GM20000 (cell line): ENCODE measurements around the gene SMS.

Experiments
- DNase-seq: peaks from one replicate; pipeline ENCODE4 v3.0.0; 2012; ENCODE audit warnings: low spot score
- TF ChIP-seq, protein P1 (sequence below): IDR thresholded peaks from 2 replicates; pipeline ENCODE4 v1.5.1; 2012; ENCODE audit warnings: mild to moderate bottlenecking, control low read depth; ENCODE audit errors: extremely low read depth, missing control alignments

The SMS gene

DNA sequence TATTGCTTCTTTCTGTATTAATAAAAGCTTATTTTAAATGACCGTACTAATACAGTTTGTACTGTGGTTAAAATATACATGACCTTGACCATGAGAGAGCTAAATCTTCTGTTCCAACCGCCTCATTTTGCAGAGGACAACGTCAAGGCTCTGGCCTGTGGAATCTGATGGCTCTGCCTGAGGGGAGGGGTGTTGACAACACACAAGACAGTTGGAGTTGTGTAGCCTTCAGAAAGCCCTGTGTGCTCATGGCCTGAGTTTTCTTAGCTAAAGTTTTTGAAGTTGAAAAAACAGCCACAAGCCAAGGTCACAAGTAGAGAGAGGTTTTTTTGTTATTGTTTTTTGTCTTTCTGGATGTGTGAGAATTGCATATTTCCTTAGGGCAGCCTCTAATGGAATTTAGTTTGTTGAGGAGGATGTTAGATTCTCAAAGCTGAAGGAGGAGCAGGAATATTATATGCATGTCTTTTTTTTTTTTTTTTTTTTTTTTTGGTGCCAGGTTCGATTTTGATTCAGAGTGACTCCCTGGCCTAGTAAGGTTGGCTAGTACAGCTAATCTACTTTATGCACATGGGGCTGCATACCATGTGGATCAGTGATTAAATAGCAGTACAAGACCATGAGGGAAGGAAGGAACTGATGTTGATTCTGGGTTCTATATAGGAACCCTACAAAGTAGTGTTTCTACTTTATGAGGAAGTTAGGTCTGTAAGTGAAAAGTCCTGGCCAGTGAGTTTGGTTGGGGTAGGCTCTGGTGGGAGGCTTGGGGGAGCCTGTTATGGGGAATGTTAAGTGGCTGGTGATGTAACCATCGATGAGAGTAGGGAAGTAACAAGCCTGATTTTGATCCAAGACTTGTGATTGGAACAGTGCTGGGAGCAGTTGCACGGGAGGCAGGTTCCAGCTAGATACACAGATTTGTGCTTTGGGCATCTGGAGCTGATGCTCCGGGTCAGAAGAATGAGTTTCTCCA is 20.3 kb downstream of the SMS start:
- no peak for DNase-seq
- TF ChIP-seq, protein P1, sequence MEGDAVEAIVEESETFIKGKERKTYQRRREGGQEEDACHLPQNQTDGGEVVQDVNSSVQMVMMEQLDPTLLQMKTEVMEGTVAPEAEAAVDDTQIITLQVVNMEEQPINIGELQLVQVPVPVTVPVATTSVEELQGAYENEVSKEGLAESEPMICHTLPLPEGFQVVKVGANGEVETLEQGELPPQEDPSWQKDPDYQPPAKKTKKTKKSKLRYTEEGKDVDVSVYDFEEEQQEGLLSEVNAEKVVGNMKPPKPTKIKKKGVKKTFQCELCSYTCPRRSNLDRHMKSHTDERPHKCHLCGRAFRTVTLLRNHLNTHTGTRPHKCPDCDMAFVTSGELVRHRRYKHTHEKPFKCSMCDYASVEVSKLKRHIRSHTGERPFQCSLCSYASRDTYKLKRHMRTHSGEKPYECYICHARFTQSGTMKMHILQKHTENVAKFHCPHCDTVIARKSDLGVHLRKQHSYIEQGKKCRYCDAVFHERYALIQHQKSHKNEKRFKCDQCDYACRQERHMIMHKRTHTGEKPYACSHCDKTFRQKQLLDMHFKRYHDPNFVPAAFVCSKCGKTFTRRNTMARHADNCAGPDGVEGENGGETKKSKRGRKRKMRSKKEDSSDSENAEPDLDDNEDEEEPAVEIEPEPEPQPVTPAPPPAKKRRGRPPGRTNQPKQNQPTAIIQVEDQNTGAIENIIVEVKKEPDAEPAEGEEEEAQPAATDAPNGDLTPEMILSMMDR, result no peak

DNA sequence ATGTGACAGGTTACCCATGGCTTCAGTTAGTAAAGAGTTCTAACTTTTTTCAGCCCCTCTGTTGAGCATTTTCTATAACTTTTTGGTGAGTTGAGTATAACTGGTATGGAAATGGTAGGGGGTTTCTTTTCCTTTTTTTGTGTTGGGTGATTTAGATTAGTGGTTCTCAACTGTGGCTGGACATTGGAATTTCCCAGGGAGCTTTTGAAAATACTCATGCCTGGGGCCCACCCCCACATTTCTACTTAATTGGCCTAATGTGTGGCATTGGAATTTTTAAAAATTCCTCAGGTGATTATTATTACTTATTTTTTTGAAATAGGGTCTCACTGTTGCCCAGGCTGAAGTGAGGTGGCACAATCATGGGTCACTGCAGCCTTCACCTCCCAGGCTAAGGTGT is 21.9 kb downstream of the SMS start:
- no peak for DNase-seq
- TF ChIP-seq, protein P1, result no peak

DNA sequence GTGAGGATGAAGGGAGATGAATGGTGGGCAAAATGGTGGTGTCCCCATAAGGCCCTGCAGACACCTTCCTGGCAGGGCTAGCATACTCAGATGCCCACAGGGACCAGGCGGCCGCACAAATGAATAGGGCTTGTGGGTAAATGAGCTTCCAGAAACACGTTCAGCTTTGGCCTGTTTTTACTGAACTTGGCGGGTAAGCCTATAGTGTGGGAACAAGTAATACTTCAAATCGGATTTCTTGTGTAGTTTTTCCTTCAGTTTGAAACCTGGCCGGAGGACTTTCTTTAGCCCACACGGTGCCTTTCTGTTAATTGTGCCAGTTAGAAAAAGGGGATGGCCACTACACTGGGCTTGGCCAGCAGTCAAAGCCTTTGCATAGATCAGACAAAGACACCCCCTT is 22.8 kb downstream of the SMS start:
- TF ChIP-seq, protein P1, result no peak
- DNase-seq, result no peak

DNA sequence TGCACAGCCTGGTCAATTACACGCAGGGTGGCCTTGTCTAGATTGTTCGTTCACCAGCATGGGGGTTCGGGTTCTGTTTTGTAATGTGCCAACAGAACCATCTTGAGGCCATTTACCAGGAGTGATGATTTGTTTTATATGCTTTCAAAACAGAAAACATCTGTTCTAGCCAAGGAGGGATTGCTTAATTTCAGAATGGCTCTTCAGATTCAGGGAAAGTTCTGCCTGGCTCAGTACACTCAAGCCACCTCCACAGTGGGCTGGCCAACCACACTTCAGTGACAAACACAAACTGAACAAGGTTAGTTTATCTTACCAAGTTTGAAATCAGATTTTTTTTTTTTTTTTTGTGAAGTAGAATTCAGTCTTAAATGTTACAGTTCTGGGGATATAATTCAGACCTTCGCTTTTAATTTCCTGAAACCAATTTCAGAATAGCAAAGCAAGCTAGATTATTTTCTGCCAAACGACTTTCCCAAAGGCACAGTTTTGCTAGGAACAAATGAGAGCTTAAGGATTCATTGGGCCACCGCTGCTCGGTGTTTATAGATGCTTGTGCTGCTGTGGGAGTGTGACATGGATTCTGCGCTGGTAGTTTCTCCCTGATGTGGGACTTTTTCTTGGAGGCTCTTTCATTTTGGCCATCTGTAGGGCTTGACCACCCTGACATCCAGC is 23.4 kb downstream of the SMS start:
- DNase-seq, result no peak

DNA sequence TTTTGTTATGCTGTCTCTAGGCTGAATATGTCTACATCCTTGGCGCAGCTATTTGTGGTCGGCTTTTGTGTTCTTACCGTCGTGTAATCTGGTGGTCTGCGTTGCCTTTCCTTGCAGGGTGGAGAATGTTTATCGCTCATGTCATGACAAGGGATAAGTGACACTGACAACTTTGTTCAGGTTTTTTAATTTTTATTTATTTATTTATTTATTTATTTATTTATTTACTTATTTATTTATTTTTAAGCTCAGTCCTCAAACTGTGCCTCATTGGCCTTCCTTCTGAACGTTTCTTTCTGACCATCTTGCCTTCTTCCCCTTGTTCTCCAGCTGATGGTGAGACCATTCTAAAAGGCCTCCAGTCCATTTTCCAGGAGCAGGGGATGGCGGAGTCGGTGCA is 26.4 kb downstream of the SMS start:
- no peak for DNase-seq
- TF ChIP-seq, protein P1, result no peak

More for the DNA sequence above, 23.4 kb downstream of the SMS start:
- TF ChIP-seq, protein P1, result no peak

DNA sequence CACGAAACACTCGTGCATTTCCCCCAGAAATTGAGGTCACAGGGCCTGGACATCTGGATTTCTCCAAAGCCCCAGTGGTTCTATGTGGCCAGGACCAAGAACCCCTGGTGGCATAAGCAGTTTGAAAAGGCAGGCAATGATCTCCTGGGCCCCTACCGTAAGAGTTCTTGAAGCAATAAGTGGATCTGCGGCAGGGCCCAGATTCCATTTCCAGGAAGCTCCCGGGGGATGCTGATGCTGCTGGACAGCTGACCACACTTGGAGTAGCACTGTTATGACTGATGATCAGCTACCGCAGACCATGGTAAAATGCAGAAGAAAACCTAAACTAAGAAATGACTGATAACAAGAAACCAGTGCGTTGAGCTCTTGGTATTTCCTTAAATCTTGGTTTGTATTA is 27.8 kb downstream of the SMS start:
- TF ChIP-seq, protein P1, result no peak
- DNase-seq, result no peak

DNA sequence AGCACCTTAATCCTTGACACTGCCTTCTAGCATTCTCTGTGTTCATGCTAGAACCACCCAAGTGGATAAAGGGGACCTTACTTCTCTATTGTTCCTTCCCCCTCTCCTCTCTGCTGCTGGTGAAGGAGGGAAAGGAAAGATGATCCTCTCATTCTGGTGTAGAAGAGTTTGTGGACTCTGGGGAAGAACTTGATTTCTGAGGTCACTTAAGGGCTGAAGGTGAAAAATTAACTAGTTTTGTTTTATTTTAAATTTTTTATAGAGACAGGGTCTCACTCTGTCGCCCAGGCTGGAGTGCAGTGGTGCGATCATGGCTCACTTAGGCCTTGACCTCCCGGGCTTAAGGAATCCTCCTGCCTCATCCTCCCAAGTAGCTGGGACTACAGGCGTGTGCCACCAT is 29.8 kb downstream of the SMS start:
- no peak for DNase-seq
- TF ChIP-seq, protein P1, result no peak
